HG03066 (cell line): Measurements from ENCODE around the gene KRT5.

Experiments used
- ATAC-seq: cut with Tn5 transposase; IDR thresholded peaks from one replicate; pipeline ENCODE4 v1.9.1; 2021; ENCODE audit warnings: low read depth; ENCODE audit not compliant: unreplicated experiment

Gene KRT5

DNA sequence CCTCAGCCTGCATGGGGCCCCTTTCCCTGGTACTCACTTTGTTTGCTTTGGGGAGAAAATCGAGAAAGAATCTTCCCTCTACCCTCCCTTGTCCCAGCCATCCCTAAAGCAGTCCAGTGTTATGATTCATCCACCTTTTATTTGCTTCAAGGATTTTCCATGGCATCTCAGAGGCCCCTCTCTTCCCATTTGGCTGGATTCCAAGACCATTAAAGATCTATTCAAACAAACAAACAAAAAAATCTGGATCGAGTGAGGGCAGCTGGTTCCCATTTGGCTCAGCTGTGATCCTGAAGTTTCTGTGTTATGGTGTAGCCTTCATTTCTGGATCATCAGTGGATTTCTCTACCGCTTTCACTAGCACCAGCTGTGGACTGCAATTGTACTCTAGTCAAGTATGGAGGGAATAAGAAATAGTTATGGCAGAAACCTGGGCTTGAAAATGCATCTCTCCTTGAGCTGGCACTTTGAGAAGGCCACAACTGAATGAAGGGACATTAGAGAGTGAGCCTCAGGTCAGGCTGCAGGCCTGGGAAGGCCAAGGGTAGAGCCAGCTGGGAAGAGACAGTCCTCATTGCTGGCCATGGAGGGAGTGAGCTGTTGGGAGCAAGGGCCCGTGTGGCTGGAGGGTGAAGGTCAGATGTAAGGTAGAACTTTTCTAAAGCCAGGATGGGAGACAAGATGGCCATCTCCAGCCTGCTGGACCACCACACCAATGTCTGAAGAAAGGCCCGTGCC, 19.1 kb upstream of the KRT5 start:
- no peak for ATAC-seq

DNA sequence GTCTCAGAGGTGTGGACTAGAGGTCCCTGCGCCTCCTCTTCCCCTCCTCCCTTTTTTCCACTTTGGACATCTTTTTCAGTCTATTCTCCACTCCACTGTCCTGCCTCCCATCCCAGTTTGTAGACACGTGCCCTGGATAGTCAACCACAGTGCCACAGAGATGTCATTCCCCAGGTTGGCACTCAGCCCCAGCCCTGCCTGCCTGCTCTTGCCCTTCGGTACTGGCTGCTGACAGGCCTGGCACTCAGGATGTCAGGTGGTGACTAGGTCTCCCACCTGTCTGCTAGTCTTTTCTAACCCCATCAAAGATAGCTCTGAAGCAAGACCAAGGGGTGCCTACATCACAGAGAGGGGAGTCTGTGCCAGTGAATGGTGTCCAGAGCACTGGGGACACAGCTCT, 16.9 kb upstream of the KRT5 start:
- ATAC-seq, result no peak

DNA sequence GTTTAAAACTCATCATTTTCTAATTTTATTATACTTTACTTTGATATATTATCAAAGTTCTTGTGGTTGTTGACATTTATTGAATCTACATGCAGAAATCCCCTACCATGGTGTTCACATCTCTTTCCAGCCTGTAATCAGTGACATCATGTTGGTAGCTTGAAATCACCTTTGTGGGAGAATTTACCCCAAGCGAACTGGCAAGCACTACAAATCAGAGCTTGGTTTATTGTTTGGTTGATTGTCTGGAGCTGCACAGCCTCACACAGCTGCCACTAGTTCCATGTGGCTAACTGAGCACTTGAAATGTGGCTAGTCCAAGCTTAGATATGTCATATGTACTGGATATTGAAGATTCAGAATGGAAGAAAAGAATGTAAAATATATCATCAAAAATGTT, 15.4 kb upstream of the KRT5 start:
- ATAC-seq, result no peak

DNA sequence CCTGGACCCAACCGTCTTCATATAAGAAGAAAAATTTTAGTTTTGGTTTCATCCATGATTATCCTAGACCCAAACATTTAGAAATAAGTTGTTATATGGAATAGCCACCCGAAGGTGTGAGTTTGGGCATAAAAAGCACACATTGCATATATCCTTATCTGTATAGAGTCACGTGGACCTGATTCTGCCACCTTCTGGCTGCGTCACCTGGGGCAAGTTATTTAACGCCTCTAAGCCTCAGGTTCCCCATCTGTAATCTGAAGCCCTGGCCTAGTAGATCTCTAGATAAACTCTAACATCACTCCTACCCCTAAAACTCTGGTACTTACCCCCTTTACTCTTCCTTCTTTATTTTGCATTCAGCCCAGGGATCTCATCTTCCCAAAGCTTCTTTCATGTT, 14.3 kb upstream of the KRT5 start:
- ATAC-seq, result no peak

DNA sequence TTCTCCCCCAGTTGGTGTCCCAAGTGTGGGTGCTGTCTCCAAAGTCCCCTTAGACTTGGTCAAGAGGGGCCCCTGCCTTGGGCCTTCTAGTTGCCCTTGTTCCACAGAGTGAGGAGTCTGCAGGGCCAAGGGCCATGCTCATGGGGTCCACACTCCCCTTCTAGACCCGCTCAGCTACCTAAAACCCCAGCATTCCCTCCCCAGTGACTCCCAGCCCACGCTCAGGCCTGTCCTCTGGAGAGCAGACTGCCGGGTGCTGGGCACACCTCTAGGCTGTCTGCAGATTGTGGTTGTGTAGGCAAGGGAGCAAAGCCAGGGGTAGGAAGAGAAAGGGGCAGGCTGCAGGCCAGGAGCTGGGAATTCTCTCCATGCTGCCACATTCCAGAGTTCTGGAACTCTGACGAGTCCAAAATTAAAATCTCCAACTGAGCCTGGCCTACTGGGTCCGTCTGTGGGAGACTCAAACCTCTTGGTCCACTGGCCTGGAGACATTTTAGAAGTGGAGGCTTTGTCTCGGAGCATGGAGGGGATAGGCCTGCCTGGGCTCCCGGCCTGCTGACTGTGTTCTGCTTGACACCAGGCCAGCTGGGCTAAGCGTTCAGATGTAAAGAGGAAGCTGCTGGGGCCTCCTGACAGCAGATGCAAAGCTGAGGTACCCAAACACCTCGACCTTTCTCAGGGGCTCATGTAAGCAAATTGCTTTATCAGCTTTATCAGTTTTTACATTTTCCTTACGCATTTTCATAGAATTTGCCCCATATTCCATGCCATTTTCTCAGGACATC, 13.7 kb upstream of the KRT5 start:
- ATAC-seq, result no peak

DNA sequence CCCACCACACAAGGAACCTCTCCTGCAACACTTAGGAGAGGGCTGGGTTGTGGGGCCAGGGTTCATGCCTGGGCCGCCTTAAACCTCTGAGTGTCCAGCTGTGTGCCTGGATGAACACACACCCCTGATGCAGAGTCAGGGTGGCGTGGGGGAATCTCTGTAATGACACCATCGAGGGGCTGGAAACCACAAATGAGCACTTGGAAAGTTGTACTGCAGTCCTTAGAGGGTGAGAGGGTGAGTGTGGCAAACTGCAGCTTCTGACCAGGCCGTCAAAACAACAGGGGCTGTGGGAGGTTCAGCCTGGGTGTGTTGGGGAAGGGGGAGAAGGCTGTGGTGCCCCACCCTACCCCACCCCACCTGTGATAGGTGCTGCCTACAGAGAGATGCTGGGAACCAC, 12.4 kb upstream of the KRT5 start:
- ATAC-seq, result no peak

DNA sequence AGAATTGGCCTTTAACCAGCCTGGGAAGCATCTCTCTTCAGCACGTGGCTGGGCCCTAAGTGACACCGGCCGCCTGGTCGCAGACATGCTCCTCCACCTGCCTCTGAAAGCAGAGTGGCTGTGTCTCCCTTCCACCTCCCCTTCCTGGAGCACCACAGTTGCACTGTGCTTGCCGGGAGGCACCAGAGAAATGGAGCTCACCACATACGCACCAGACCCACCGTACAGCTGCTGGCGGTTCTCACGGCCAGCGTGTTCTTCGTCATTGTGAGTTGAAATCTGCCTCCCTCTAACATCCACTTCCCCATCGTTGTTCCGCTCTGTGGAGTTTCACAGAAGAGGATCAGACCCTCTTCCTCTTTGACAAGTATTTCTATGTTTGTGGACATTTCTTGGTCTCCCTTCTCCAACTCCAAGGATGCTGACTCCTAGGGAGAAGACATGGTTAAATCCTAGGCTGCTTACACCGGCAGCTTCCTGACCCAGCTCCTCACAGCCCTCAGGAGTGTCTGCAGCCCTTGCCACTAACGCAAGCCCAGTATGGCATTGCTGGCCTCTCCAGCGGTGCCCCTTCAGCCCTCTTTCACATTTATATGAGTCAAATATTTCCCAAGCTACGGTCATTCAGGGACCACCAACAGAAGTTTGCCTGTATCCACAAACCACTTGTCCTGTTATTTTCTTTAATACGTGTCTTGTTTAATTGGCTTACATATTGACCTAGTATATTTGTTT, 11.5 kb upstream of the KRT5 start:
- ATAC-seq, result no peak

DNA sequence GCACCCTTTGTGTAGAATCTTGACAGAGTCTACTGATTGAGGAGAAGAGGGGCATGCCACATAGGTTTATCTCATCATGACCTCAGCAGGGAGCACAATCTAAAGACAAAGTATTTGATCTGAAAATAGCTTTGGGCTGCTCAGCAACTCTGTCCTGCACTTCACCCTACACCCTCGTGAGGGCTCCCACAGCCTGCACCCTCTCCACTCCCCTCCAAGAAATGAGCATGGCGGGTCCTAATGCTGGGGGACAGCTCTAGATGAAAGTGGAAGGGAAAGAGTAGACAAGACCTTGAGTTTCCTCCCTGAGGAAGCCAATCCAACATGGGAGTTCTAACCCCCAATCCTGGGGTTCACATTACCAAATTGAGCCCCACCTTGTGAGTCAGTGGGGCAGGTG, 10.7 kb upstream of the KRT5 start:
- no peak for ATAC-seq

DNA sequence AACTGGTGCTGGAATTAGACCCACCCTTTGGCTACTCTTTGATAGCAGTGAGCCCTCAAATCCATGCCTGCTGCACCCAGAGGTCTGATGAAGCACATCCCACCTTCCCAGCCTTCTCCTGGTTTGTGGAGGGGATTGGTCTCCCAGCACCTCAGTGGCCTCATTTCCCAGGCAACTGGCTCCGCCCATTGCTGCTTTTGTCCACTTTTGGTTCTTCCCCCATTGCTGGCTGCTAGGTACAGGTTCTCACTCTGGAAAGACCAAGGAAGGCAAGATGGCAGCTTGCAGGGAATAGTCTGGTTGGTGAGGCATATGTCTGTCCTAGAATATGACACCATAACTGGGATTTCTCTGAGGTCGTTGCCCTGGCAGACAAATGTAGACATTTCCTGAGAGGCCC, 10.2 kb upstream of the KRT5 start:
- no peak for ATAC-seq

DNA sequence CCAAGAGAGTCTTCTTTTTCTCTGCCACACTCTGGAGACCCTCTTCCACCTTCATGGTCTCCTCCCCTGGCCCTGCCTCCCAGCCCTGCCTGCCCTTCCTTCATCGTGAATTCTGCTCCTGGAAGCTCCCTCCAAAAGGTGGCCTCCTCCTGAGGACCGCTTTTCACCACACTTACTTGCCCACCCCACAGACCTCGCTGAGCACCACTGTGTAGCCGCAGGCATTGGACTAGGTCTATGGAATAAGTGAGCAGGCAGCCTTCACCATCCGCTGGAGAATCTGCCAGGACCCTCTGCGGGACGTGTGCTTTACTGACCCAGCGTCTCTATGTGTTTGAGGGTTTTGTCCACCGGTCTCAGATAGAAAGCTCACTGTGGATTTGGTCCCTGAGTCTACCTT, 9.7 kb upstream of the KRT5 start:
- ATAC-seq, result no peak

DNA sequence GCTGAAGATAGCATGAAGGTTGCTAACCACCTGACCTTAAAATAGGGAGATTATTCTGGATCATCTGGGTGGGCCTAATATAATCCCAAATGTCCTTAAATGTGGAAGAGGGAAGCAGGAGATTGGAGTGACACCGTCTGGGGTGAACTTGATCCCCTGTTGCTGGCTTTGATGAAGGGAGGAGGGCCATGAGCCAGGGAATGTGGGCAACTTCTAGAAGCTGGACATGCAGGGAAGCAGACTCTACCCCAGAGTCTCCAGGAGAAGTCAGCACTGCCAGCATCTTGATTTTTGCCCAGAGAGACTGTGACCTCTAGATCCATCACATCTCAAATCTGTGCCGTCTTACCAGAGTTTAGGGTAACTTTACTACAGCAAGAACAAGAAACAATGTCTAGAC, 9.2 kb upstream of the KRT5 start:
- no peak for ATAC-seq

DNA sequence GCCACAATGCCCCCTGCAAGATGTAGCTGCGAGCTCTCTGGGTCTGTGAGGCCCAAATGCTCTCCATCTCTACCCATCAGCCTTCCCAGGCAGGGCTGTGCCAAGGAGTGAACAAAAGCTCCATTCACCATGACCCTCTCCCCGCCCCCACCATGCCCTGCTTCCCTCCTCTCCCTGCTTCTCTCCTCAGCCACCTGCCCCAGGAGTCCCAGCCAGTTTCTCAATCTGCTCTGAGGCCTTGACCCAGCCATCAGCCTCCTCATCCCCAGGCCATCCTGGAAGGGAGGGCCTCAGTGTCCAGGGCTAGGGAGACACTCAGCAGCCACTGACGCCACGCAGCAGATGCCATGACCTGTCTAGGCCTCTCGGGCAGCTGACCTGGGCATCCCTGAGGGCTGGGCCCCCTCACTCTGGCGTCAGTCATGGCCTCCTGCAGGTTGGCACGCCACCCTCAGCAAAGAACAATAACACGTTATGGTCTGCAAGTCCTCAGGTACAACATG, 8.5 kb upstream of the KRT5 start:
- no peak for ATAC-seq

DNA sequence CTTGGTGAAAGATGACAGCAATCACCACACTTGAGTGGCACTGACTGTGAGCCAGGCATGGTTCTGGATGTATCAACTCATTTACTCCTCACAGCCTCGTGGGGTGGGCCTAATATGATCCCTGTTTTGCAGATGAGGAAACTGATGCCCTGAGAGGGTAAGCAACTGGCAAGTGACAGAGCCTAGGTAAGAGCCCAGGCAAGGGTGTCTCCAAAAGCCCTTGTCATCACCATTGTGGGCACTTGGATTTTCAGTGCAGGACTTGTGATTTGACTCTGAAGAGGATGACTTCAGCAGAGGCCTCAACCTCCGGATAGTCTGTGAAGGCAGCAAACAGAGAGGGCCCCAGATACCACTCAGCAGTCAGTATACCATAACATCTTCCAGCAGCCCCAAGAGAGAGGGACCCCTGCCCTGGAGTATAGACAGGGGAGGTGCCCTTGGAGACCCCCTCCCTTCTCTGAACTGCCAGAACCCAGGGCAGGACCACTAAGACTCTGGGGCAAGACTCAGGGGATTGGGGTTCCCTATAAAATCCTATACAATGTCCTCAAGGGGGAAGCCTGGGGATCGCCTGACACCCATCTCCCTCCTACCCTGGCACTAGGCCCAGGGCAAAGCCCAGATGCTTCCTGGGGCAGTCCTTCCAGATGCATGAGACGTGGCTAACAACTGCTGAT, 7.1 kb upstream of the KRT5 start:
- ATAC-seq, result no peak

DNA sequence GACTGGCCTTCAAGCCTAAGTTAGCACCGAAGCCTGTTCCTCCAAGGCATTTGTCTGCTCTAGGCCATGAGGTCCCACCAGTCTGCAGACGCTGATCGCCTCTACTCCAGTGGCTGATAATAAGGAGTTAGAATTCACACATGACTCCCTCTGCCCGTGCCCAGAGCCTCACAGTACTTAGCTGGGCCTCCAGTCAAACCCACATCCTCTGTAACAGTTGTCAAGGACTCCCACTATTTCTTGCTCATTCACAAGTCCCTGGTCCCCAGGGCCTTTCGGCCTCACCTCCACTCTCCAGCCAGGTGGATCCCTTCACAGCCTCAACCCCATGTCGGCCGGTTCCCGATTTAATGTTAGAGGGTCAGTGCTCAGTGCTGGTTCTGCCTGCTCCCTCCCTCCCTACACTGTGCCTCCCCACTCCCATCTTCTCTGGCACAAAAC, 6.3 kb upstream of the KRT5 start:
- no peak for ATAC-seq

DNA sequence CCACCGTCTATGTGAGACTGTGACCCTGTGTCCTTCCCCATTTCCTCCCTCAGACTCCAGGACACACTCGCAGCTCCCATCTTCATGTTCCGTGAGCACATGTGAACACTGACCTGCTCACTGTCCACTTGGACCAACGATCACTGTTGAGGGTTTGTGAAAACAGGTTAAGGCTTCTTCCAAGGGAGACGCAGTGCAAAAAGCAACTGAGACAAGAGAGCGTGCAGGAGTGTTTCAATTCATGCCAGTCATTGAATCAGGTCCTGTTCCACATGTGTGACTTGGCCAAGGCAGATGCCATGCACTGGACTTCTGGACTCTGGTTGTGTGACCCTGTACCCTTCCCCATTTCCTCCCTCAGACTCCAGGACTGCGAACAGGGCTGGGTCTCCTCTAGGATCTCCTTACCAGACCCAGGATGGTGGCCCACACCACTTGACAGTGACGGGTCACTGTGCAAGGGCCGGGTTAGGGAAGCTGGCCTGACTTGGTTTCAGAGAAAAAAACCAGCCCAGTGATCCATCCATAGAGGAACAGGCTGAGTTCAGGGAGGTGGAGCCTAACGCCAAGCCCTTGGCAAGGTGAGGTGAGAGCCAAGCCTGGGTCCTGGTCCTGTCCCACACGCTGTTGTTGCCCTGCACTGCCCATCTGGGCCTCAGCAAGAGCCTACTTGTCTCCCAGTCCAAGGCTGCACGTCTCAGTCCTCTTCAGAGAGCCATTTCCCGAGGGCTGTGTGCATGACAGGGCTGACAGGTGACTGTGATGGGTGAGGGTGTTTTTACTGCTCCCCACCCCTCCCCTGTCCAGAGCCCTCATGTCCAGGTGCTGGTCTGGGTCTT, 5.7 kb upstream of the KRT5 start:
- ATAC-seq, result no peak

DNA sequence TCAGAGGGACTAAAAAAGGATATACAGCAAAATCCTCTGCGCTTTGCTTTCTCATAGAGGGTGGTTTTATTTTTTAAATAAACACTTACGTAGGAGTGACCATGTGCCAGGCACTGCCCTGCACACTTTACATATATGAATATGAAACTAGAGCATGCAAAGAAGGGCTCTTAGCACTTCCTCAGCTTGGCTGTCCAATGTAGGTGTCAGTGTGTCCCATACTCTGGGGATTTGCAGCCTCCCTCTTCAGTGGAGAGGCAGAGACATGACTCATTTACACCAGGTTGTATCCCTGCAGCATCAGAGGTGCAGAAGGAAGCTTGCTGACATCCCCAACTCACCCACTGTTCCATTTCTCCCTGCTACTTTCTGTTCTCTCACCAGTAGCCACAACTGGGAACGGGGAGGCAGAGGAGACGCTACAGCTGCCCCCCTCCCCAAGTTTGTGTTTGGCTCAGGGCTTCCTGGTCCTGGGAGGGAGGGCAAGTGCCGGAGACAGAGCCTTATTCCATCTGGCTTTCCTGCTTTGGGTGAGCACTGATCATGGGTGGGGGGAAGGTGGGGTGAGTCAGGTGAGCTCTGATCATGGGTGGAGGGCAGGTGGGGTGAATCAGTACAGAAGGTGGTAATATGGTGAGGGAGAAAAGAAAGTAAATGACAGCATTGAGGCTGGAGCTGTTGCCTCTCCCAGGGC, 4.9 kb upstream of the KRT5 start:
- ATAC-seq, result no peak

DNA sequence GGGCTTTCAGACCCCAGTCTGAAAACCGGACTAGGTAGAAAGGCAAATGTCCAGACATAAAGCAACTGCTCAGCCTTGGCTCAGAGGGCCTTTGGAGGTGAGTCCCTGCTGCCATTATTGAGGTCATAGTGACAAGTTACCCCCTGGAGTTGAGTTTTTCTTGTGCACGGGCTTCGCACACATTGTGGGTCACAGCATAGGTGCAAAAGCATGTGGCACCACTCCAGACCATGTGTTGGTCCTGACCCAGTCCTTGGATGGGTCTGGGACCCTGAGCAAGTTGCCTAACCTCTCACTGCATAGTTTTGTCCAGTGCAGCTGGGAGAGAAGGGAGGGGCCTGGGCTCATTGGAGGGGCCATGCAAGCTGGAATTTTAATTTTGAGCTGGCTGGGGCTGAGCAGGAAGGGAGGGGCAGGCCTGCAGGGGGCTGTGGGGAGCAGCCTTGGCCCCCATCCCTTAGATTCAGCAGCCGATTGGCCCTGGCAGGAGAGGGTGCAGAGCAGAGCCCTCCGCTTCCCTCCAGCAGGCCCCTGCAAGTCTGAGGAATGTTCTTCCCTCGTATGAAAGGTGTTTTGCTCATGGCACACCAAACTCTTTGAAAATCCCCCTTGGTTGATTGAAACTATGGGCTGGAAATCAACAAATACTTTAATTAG, 4.2 kb upstream of the KRT5 start:
- no peak for ATAC-seq

DNA sequence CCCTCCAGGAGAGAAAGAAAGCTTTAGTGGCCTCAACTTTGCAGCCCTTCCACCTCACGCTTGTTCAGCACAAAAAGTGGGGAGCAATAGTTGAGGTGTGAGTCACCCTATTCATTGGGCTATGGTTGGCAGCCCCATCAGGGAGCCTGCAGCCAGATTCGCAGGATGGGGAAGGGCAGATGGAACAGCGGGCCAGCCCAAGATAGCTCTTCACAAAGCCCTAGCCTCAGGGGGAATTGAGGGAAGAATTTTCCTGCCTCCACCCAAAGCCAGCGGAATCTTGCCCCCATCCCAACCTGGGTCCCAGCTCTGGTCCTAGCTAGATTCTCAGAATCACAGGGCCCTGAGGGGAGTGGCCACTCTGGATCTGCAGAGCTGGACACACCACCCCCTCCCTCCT, 3.6 kb upstream of the KRT5 start:
- no peak for ATAC-seq
